Measurements from ENCODE around the gene HHIPL1. TPM values are rescaled to one million over a fixed set of nuclear protein-coding genes. Genes with fewer than 3 reads are reported as not detected.
A peak's percentile ranks its signal among the peaks of the same experiment; 100 is the strongest.

The HHIPL1 gene
- total and polyA plus RNA-seq, 4 donors, result 0.51 to 7.7 (median 1.5) TPM

DNA sequence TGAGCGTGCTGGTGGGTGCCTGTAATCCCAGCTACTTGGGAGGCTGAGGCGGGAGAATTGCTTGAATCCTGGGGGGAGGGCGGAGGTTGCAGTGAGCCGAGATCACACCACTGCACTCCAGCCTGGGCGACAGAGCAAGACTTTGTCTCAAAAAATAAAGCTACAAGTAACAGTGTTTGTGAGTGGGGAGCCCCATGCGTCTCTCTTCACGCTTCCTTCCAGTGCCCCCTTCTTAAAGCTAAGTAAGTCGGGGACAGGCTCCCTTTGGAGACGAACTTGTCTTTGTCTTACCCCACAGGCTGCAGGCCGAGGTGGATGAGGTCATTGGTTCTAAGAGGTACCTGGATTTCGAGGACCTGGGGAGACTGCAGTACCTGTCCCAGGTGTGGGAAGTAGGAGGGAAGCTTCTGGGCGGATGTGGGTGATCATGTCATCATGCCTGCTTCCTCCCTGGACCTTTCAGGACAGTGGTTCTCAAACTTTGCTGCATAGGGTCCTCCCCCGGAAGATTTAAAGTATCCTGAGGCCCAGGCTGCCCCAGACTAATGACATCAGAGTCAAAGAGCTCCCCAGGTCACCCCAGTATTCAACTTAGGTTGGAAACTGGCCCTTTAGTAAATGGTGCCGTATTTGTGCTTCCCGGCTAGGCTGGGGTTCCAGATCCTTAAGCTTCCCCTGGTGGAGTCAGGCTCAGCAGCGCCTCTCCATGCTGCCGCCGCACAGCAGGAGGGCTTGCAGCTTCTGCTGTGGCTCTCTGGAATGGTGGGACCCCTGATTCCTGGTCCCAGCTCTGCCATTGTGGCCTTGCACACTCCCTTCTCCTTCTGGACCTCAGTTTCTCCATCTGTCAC is 76.2 kb downstream of the HHIPL1 start:
- intact Hi-C loops (cut with DNase I), result no loop called here
- ATAC-seq (ENCODE audit: low FRiP score) (no peak), DNase-seq (peak; percentile 21 to 31)
- H3K4me3 ChIP-seq (ENCODE audit: low read length in 2 of 2), result no peak overlapping the region
- no peaks in the 10 kb centered on the region for H3K36me3 ChIP-seq (ENCODE audit: control insufficient read depth in 1 of 2, insufficient read depth in 2 of 2, low read length in 1 of 2)
- H3K9me3 ChIP-seq (ENCODE audit: control insufficient read depth, low read length), result no peaks in the 10 kb centered on the region
- H3K4me1 ChIP-seq (ENCODE audit: control insufficient read depth in 1 of 2, insufficient read depth in 2 of 2, low read length in 2 of 2), result no peaks in the 10 kb centered on the region
- no peak overlapping the region for H3K27ac ChIP-seq (ENCODE audit: low read depth in 1 of 2, low read length in 2 of 2)
- no peaks in the 10 kb centered on the region for H3K27me3 ChIP-seq (ENCODE audit: control insufficient read depth in 1 of 2, insufficient read depth in 2 of 2, low read length in 1 of 2)
- WGBS, 2 donors, result 96 to 97% methylated on average over 18 of the region's 18 CpGs

GRCh38 chr14:99721792-99722516 is 77.0 kb downstream of the HHIPL1 start:
- Histone ChIP-seq H3K27me3 (ENCODE audit: control insufficient read depth in 1 of 2, insufficient read depth in 2 of 2, low read length in 1 of 2) (no peaks in the 10 kb centered on the region), H3K4me1 (ENCODE audit: control insufficient read depth in 1 of 2, insufficient read depth in 2 of 2, low read length in 2 of 2) (no peaks in the 10 kb centered on the region), H3K36me3 (ENCODE audit: control insufficient read depth in 1 of 2, insufficient read depth in 2 of 2, low read length in 1 of 2) (no peaks in the 10 kb centered on the region), H3K4me3 (ENCODE audit: low read length in 2 of 2) (no peak overlapping the region), H3K9me3 (ENCODE audit: control insufficient read depth, low read length) (no peaks in the 10 kb centered on the region), H3K27ac (ENCODE audit: low read depth in 1 of 2, low read length in 2 of 2) (no peak overlapping the region)
- DNase-seq (peak; percentile 17 to 59), ATAC-seq (ENCODE audit: low FRiP score) (no peak)
- intact Hi-C loops (cut with DNase I), result no loop called here
- WGBS, 2 donors, result 86 to 88% methylated on average over 12 of the region's 12 CpGs

DNA sequence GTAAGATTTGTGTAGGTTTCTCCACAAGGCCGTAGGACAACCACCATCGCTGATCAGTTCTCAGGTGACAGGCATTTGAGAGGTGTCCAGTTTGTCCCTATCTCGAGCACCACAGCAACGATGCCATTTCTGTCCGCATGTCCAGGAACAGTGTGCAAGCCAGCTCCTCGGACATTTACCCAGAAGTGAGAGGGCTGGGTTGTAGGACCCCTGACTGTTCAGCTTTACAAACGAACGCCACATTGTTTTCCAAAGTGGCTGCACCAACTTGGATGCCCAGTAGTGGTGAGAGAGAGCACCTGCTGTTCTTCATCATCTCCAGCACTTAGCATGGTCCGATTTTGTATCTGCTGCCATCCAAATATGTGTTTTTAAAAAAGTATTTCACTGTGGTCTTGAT is 77.8 kb downstream of the HHIPL1 start:
- no peaks in the 10 kb centered on the region for H3K9me3 ChIP-seq (ENCODE audit: control insufficient read depth, low read length)
- no peak overlapping the region for H3K4me3 ChIP-seq (ENCODE audit: low read length in 2 of 2)
- no peaks in the 10 kb centered on the region for H3K36me3 ChIP-seq (ENCODE audit: control insufficient read depth in 1 of 2, insufficient read depth in 2 of 2, low read length in 1 of 2)
- H3K27ac ChIP-seq (ENCODE audit: low read depth in 1 of 2, low read length in 2 of 2), result no peak overlapping the region
- DNase-seq, result peak in 1 of 2 donors; percentile 14
- H3K4me1 ChIP-seq (ENCODE audit: control insufficient read depth in 1 of 2, insufficient read depth in 2 of 2, low read length in 2 of 2), result no peaks in the 10 kb centered on the region
- 93 to 96% methylated on average over 9 of the region's 9 CpGs for WGBS, 2 donors
- no peaks in the 10 kb centered on the region for H3K27me3 ChIP-seq (ENCODE audit: control insufficient read depth in 1 of 2, insufficient read depth in 2 of 2, low read length in 1 of 2)
- no peak for ATAC-seq (ENCODE audit: low FRiP score)
- intact Hi-C loops (cut with DNase I), result no loop called here

GRCh38 chr14:99724196-99724891 is 79.4 kb downstream of the HHIPL1 start:
- no peaks in the 10 kb centered on the region for H3K36me3 ChIP-seq (ENCODE audit: control insufficient read depth in 1 of 2, insufficient read depth in 2 of 2, low read length in 1 of 2)
- no peak overlapping the region for H3K27ac ChIP-seq (ENCODE audit: low read depth in 1 of 2, low read length in 2 of 2)
- 70% methylated on average over 5 of the region's 5 CpGs for WGBS, 2 donors
- no peak for ATAC-seq (ENCODE audit: low FRiP score)
- DNase-seq, result peak; percentile 33 to 46
- H3K27me3 ChIP-seq (ENCODE audit: control insufficient read depth in 1 of 2, insufficient read depth in 2 of 2, low read length in 1 of 2), result no peaks in the 10 kb centered on the region
- no peaks in the 10 kb centered on the region for H3K9me3 ChIP-seq (ENCODE audit: control insufficient read depth, low read length)
- H3K4me1 ChIP-seq (ENCODE audit: control insufficient read depth in 1 of 2, insufficient read depth in 2 of 2, low read length in 2 of 2), result no peaks in the 10 kb centered on the region
- H3K4me3 ChIP-seq (ENCODE audit: low read length in 2 of 2), result no peak overlapping the region
- intact Hi-C loops (cut with DNase I), result no loop called here

DNA sequence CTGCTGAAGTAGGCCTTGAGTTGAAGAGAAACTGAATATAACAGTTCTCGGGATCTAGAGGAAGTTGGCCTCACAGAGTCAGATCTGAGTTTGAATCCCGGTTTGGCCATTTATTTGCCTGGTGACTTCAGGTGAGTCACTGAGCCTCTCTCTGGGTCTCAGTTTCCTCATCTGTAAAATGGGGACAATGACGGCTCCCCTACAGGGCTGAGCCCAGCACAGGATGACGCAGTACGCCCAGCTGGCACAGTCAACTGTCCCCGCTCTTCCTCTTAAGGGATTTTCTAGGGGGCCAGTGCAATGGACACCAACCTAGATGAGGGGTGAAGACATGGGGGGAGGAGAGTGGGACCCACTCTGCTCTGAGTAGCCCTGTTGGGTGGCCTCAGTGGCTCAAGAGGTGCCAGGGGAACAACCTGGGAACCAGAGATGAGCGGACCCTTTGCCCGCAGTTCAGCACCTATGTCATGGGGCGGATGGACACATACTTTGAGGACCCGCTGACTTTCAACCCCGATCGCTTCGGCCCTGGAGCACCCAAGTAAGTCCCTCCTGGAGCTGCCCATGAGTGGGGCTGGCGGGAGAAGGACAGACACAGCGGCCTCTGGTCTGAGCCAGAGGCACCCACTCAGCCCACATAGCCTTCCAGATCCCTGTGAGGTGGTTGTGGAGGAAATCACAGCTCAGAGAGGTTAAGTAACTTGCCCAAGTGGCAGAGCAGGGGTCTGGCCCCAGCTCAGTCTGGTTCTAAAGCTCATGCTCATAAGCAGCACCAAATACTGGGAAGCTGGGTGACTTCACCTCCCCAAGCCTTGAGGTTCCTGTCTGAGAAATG is 80.2 kb downstream of the HHIPL1 start:
- Histone ChIP-seq H3K36me3 (ENCODE audit: control insufficient read depth in 1 of 2, insufficient read depth in 2 of 2, low read length in 1 of 2) (no peaks in the 10 kb centered on the region), H3K4me1 (ENCODE audit: control insufficient read depth in 1 of 2, insufficient read depth in 2 of 2, low read length in 2 of 2) (no peaks in the 10 kb centered on the region), H3K27me3 (ENCODE audit: control insufficient read depth in 1 of 2, insufficient read depth in 2 of 2, low read length in 1 of 2) (no peaks in the 10 kb centered on the region), H3K9me3 (ENCODE audit: control insufficient read depth, low read length) (no peaks in the 10 kb centered on the region), H3K4me3 (ENCODE audit: low read length in 2 of 2) (no peak overlapping the region), H3K27ac (ENCODE audit: low read depth in 1 of 2, low read length in 2 of 2) (no peak overlapping the region)
- intact Hi-C loops (cut with DNase I), result no loop called here
- ATAC-seq (ENCODE audit: low FRiP score) (no peak), DNase-seq (peak; percentile 35 to 68)
- WGBS, 2 donors, result 96% methylated on average over 15 of the region's 15 CpGs

DNA sequence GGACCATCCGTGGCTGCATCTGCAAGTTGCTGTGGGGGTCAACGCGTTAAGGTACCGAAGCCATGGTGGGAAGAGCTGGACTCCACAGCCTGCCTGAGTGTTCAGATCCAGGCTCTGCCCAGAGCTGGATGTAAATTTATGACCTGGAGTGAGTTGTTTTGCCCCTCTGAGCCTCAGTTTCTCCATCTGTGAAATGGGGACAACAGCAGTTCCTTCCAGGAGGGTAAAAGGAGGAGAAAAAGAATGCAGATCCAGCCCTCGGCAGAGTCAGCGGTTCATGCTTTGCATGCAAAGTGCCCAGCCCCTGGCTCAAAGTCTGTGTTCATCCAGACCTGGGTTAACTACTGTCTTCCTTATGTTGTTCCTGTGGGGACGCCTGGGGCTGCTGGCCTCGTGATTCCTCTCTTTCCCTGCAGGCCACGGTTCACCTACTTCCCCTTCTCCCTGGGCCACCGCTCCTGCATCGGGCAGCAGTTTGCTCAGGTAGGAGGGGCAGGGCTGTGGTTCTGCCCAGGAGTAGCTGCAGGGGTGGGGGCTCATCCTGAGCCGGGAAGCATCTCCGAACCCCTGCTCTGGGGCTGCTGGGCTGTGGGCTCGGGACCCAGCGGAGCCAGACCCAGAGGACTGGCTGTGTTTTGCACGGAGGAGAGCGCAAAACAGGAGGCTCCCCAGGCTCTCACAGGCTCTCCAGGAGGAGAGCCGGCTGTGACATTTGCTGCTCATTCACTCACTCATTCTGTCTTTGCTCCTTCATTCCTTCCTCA is 81.0 kb downstream of the HHIPL1 start:
- intact Hi-C loops (cut with DNase I), result no loop called here
- no peak overlapping the region for H3K27ac ChIP-seq (ENCODE audit: low read depth in 1 of 2, low read length in 2 of 2)
- ATAC-seq (ENCODE audit: low FRiP score), result no peak
- no peaks in the 10 kb centered on the region for H3K9me3 ChIP-seq (ENCODE audit: control insufficient read depth, low read length)
- H3K27me3 ChIP-seq (ENCODE audit: control insufficient read depth in 1 of 2, insufficient read depth in 2 of 2, low read length in 1 of 2), result no peaks in the 10 kb centered on the region
- no peaks in the 10 kb centered on the region for H3K36me3 ChIP-seq (ENCODE audit: control insufficient read depth in 1 of 2, insufficient read depth in 2 of 2, low read length in 1 of 2)
- no peaks in the 10 kb centered on the region for H3K4me1 ChIP-seq (ENCODE audit: control insufficient read depth in 1 of 2, insufficient read depth in 2 of 2, low read length in 2 of 2)
- peak; percentile 41 to 53 for DNase-seq
- 54 to 68% methylated on average over 18 of the region's 18 CpGs for WGBS, 2 donors
- H3K4me3 ChIP-seq (ENCODE audit: low read length in 2 of 2), result no peak overlapping the region

- Histone ChIP-seq H3K9me3 (ENCODE audit: control insufficient read depth, low read length) (no peaks in the 10 kb centered on the region), H3K27me3 (ENCODE audit: control insufficient read depth in 1 of 2, insufficient read depth in 2 of 2, low read length in 1 of 2) (no peaks in the 10 kb centered on the region), H3K4me1 (ENCODE audit: control insufficient read depth in 1 of 2, insufficient read depth in 2 of 2, low read length in 2 of 2) (no peaks in the 10 kb centered on the region), H3K27ac (ENCODE audit: low read depth in 1 of 2, low read length in 2 of 2) (no peak overlapping the region), H3K4me3 (ENCODE audit: low read length in 2 of 2) (no peak overlapping the region), H3K36me3 (ENCODE audit: control insufficient read depth in 1 of 2, insufficient read depth in 2 of 2, low read length in 1 of 2) (no peaks in the 10 kb centered on the region)
- whole genome bisulfite sequencing, 2 donors, result 75% methylated on average over 26 of the region's 26 CpGs
- ATAC-seq (ENCODE audit: low FRiP score) (no peak), DNase-seq (peak; percentile 46 to 63)
- intact Hi-C loops (cut with DNase I), result no loop called here
Measured at GRCh38 chr14:99726538-99727095, 81.7 kb downstream of the HHIPL1 start.

Data from aorta (tissue), 5 donors.